ENCODE data around the gene PPFIBP2. TPM values are rescaled to one million over a fixed set of nuclear protein-coding genes. Genes with fewer than 3 reads are reported as not detected.

The PPFIBP2 gene
- total and polyA plus RNA-seq, 10 of the 15 experiments (the other 5 are each of a cell fraction or from before 2014, with no cell fraction given): 17.3 to 56.3 (median 39.2) TPM

DNA sequence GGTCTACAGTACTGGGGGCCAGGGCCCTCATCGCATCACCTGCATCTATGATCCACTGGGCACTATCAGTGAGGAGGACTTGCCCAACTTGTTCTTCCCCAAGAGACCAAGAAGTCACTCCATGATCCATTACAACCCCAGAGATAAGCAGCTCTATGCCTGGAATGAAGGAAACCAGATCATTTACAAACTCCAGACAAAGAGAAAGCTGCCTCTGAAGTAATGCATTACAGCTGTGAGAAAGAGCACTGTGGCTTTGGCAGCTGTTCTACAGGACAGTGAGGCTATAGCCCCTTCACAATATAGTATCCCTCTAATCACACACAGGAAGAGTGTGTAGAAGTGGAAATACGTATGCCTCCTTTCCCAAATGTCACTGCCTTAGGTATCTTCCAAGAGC lies 3.8 kb upstream of the PPFIBP2 start:
- Histone ChIP-seq H4K20me1 (ENCODE audit: control insufficient read depth, insufficient read depth) (no peaks in the 10 kb centered on the region), H3K4me1 (ENCODE audit: control insufficient read depth, insufficient read depth, low read length) (peaks cover 19% of the 10 kb centered on the region), H3K27ac (ENCODE audit: control insufficient read depth, insufficient read depth) (no peak overlapping the region), H3K4me3 (no peak overlapping the region), H2AFZ (ENCODE audit: control insufficient read depth, low read depth, low read length) (no peak overlapping the region), H3K9me3 (replicated peaks; ENCODE audit: control insufficient read depth, insufficient read depth, low read length) (no peaks in the 10 kb centered on the region), H3K4me2 (ENCODE audit: control insufficient read depth, insufficient read depth) (no peak overlapping the region), H3K9ac (ENCODE audit: control insufficient read depth, insufficient read depth, low read length) (no peak overlapping the region), H3K36me3 (ENCODE audit: control insufficient read depth in 2 of 2, insufficient read depth in 2 of 2, low read length in 1 of 2) (no peaks in the 10 kb centered on the region; a peak in 1 of 4 replicates), H3K27me3 (replicated peaks in 1 of 2; ENCODE audit: control insufficient read depth in 2 of 2, insufficient read depth in 2 of 2, low read length in 1 of 2) (no peaks in the 10 kb centered on the region), H3K79me2 (ENCODE audit: control insufficient read depth, insufficient read depth, low read length) (peaks cover 23% of the 10 kb centered on the region)
- ChIA-PET SMC1A (ENCODE audit: uncharacterized antibody, unreplicated experiment) (interaction anchor here (0.6 to 9.6 kb wide), 8 partner anchors 9 to 47 kb away, joined by 3 to 69 read pairs (median 4); no protein-coding TSS in a partner anchor), CTCF (interaction anchor here (1.2 to 8.1 kb wide), 6 partner anchors 8 to 156 kb away, joined by 3 to 67 read pairs (median 36); no protein-coding TSS in a partner anchor), RAD21 (ENCODE audit: unreplicated experiment) (interaction anchor here (1.3 to 7.1 kb wide), 5 partner anchors 9 to 160 kb away, joined by 4 to 57 read pairs (median 21); no protein-coding TSS in a partner anchor), POLR2A (interaction anchor here (2.3 to 4.0 kb wide), 3 partner anchors 9 to 14 kb away, joined by 11 to 24 read pairs (median 21); no protein-coding TSS in a partner anchor)
- in situ Hi-C loops (cut with MboI) (loop anchor here (25.0 kb wide), 1 partner anchor 1823 kb away; the partner anchor contains the start of genes TRIM22 and TRIM5), intact Hi-C loops (cut with micrococcal nuclease; ENCODE audit: unreplicated experiment) (loop anchor here (5.0 to 10.0 kb wide), 2 partner anchors 177 to 765 kb away; no protein-coding TSS in a partner anchor)
- no peak for ATAC-seq
- 92% methylated on average over 2 of the region's 2 CpGs for WGBS (ENCODE audit: insufficient coverage, insufficient replicate concordance, low lambda C conversion rate, missing lambda C conversion rate)
- BruUV-seq (replicated peaks): no TSS peak
- no peak for FAIRE-seq
- no peak for DNase-seq (ENCODE audit: low read depth, low spot score)
- TF ChIP-seq SPI1 (IDR thresholded peaks at IDR 0.05; ENCODE audit: borderline replicate concordance, insufficient read depth, low read depth, low read length): no peak
- no peak for TF ChIP-seq RCOR1 (conservative IDR thresholded peaks at IDR 0.05; ENCODE audit: low read depth, low read length)
- no peak for TF ChIP-seq EED (IDR thresholded peaks at IDR 0.05; ENCODE audit: low read depth)
- TF ChIP-seq KLF5 (IDR thresholded peaks at IDR 0.05; ENCODE audit: partially characterized antibody): no peak
- no peak for TF ChIP-seq SUZ12 (IDR thresholded peaks at IDR 0.05; ENCODE audit: unreplicated experiment)
- TF ChIP-seq TCF7 (IDR thresholded peaks at IDR 0.05; ENCODE audit: borderline replicate concordance): no peak
- TF ChIP-seq IRF4 (IDR thresholded peaks at IDR 0.05; ENCODE audit: low read depth, low read length): no peak
- TF ChIP-seq, protein P1, sequence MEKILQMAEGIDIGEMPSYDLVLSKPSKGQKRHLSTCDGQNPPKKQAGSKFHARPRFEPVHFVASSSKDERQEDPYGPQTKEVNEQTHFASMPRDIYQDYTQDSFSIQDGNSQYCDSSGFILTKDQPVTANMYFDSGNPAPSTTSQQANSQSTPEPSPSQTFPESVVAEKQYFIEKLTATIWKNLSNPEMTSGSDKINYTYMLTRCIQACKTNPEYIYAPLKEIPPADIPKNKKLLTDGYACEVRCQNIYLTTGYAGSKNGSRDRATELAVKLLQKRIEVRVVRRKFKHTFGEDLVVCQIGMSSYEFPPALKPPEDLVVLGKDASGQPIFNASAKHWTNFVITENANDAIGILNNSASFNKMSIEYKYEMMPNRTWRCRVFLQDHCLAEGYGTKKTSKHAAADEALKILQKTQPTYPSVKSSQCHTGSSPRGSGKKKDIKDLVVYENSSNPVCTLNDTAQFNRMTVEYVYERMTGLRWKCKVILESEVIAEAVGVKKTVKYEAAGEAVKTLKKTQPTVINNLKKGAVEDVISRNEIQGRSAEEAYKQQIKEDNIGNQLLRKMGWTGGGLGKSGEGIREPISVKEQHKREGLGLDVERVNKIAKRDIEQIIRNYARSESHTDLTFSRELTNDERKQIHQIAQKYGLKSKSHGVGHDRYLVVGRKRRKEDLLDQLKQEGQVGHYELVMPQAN (conservative IDR thresholded peaks at IDR 0.05): no peak
- no peak for TF ChIP-seq RELA (IDR thresholded peaks at IDR 0.05; ENCODE audit: borderline replicate concordance, partially characterized antibody)

Measured in GM12878 (cell line).